Endothelial cell of umbilical vein (primary cell): ENCODE results near the gene TPK1. TPM values are rescaled to one million over a fixed set of nuclear protein-coding genes. Genes with fewer than 3 reads are reported as not detected.

Experiments used
- BruUV-seq: library from RNA; stranded (reverse); fragments of 400-500 nt; replicated peaks from 2 replicates; lab custom pipeline; 2021; lab: Mats Ljungman, UMichigan
- CTCF ChIA-PET: fragments of 300-600, 350-600 bp; sonication (Branson Sonifier 250); formaldehyde crosslinking; loops from one replicate; lab custom pipeline; 2021; ENCODE audit warnings: antibody characterized with exemption, inconsistent platforms; lab: Charles Lee
- POLR2A ChIA-PET: fragments of 300-600, 350-600 bp; sonication (Branson Sonifier 250); formaldehyde crosslinking; loops from one replicate; lab custom pipeline; 2021; ENCODE audit warnings: antibody characterized with exemption, inconsistent platforms; lab: Charles Lee
- DNase-seq: peaks from one replicate; pipeline ENCODE4 v3.0.0-alpha.2; 2011; ENCODE audit warnings: low read depth, low spot score
- FAIRE-seq: peaks from 2 replicates; lab custom pipeline; 2011; peaks lifted over from hg19 to GRCh38; lab: Jason Lieb, UNC
- H2AFZ ChIP-seq: 2 replicates; pipeline ENCODE4 v1.6.0; 2012; ENCODE audit warnings: low read depth, low read length, control low read depth, inconsistent platforms
- H3K27ac ChIP-seq: 2 replicates; pipeline ENCODE4 v1.5.1; 2011; ENCODE audit warnings: low read depth, mild to moderate bottlenecking, control low read depth, low read length, moderate library complexity; ENCODE audit not compliant: insufficient read depth
- H3K27me3 ChIP-seq, 2 experiments: 2 replicates each; pipeline versions ENCODE4 v1.6.0 to v1.6.1; 2011; ENCODE audit warnings: low read length in 2 of 2, mixed read lengths in 1 of 2; ENCODE audit not compliant: control insufficient read depth in 2 of 2, insufficient read depth in 2 of 2
- H3K36me3 ChIP-seq, 2 experiments: 2 replicates in 1 of 2; 3 replicates in 1 of 2; pipeline ENCODE4 v1.5.1; 2011; ENCODE audit warnings: low read length in 2 of 2, mild to moderate bottlenecking in 1 of 2, moderate library complexity in 1 of 2; ENCODE audit not compliant: control insufficient read depth in 2 of 2, insufficient read depth in 2 of 2; ENCODE audit errors: extremely low read depth in 1 of 2
- H3K4me1 ChIP-seq: 3 replicates; pipeline ENCODE4 v1.5.1; 2011; ENCODE audit warnings: mild to moderate bottlenecking, low read length; ENCODE audit not compliant: control insufficient read depth, insufficient read depth; ENCODE audit errors: extremely low read depth
- H3K4me2 ChIP-seq: 2 replicates; pipeline ENCODE4 v1.6.1; 2011; ENCODE audit warnings: low read length, control low read depth, mixed read lengths; ENCODE audit not compliant: insufficient read depth
- H3K4me3 ChIP-seq, 3 experiments: fragments of 200-600 bp in 1 of 3; sonication (generic), shearing (Covaris generic) in 1 of 3; replicated peaks in 1 of 3; 2 replicates each; pipeline ENCODE4 v1.5.1; 2011 to 2016; ENCODE audit warnings: control low read depth in 3 of 3, low read length in 3 of 3, mild to moderate bottlenecking in 2 of 3, inconsistent platforms in 1 of 3, low read depth in 1 of 3, moderate library complexity in 1 of 3; ENCODE audit not compliant: insufficient read depth in 1 of 3
- H3K79me2 ChIP-seq: 2 replicates; pipeline ENCODE4 v1.6.0; 2012; ENCODE audit warnings: low read length, inconsistent platforms; ENCODE audit not compliant: control insufficient read depth, insufficient read depth
- H3K9ac ChIP-seq: replicated peaks from 2 replicates; pipeline ENCODE3; 2011; ENCODE audit warnings: low read length, control low read depth; ENCODE audit not compliant: insufficient read depth; ENCODE audit errors: extremely low read depth
- H3K9me1 ChIP-seq: replicated peaks from 3 replicates; pipeline ENCODE4 v1.6.0; 2011; ENCODE audit warnings: mild to moderate bottlenecking, low read length; ENCODE audit not compliant: control insufficient read depth, insufficient read depth; ENCODE audit errors: extremely low read depth
- H3K9me3 ChIP-seq: replicated peaks from 2 replicates; pipeline ENCODE4 v1.5.1; 2012; ENCODE audit warnings: low read length, inconsistent platforms; ENCODE audit not compliant: control insufficient read depth, insufficient read depth
- H4K20me1 ChIP-seq: replicated peaks from 2 replicates; pipeline ENCODE3; 2011; ENCODE audit warnings: mild to moderate bottlenecking, low read length; ENCODE audit not compliant: control insufficient read depth, insufficient read depth; ENCODE audit errors: extremely low read depth
- CTCF ChIP-seq, 2 donors: IDR thresholded peaks; 1 replicate in 1 of 2; 2 replicates in 1 of 2; pipeline ENCODE4 v1.5.1; 2011; ENCODE audit warnings: low read length in 2 of 2, mild to moderate bottlenecking in 2 of 2, moderate library complexity in 2 of 2, control low read depth in 1 of 2, inconsistent platforms in 1 of 2, low read depth in 1 of 2; ENCODE audit not compliant: insufficient read depth in 1 of 2; ENCODE audit errors: extremely low read depth in 1 of 2
- EZH2 ChIP-seq: IDR thresholded peaks from 2 replicates; pipeline ENCODE4 v1.6.1; 2012; ENCODE audit warnings: borderline replicate concordance, low read depth, mild to moderate bottlenecking, moderate library complexity, low read length, inconsistent platforms; ENCODE audit not compliant: severe bottlenecking
- FOS ChIP-seq: IDR thresholded peaks from 2 replicates; pipeline ENCODE4 v1.6.1; 2011; ENCODE audit warnings: mild to moderate bottlenecking, low read length, moderate library complexity, borderline replicate concordance; ENCODE audit not compliant: insufficient read depth
- GATA2 ChIP-seq: IDR thresholded peaks from 2 replicates; pipeline ENCODE4 v1.7.0; 2011; ENCODE audit warnings: low read depth, mild to moderate bottlenecking, moderate library complexity, mixed read lengths, low read length; ENCODE audit not compliant: insufficient read length, insufficient read depth
- JUN ChIP-seq: IDR thresholded peaks from 2 replicates; pipeline ENCODE4 v1.6.1; 2011; ENCODE audit warnings: borderline replicate concordance, low read depth; ENCODE audit not compliant: insufficient read length, insufficient read depth
- MAX ChIP-seq: IDR thresholded peaks from 2 replicates; pipeline ENCODE4 v1.6.1; 2011; ENCODE audit not compliant: insufficient read depth, insufficient read length
- MYC ChIP-seq: IDR thresholded peaks from one replicate; pipeline ENCODE4 v1.6.1; 2011; ENCODE audit warnings: mild to moderate bottlenecking, low read depth, low read length
- POLR2A ChIP-seq: IDR thresholded peaks from 2 replicates; pipeline ENCODE4 v1.6.1; 2012; ENCODE audit warnings: low read depth, mild to moderate bottlenecking, control low read depth, low read length
- POLR2AphosphoS5 ChIP-seq: IDR thresholded peaks from 2 replicates; pipeline ENCODE4 v1.6.1; 2012; ENCODE audit warnings: low read depth, mild to moderate bottlenecking, control low read depth, low read length, moderate library complexity; ENCODE audit not compliant: insufficient read depth
- dilution Hi-C: fragments of 300-500 bp; cut with MboI; formaldehyde crosslinking; loops from one replicate; pipeline ENCODE4 v1.15.0; 2019; ENCODE audit warnings: low sequenced_read_pairs; ENCODE audit not compliant: extremely low pct_ligation_motif_present
- intact Hi-C: fragments of 100-400 bp; cut with micrococcal nuclease; formaldehyde crosslinking; loops from one replicate; pipeline ENCODE4 v1.10.0; 2022
- polyA plus RNA-seq, 4 experiments: library from polyadenylated mRNA; depleted of rRNA in 3 of 4; stranded (reverse) in 3 of 4; unstranded in 1 of 4; fragments of >200 nt; gene quantifications; 2 replicates each; pipeline versions ENCODE4 v1.2.1 to v1.2.3, GENCODE V29; 2011 to 2012; ENCODE audit warnings: missing spikeins in 1 of 4
- total RNA-seq: library from RNA; stranded (reverse); gene quantifications from 2 replicates; pipeline ENCODE4 v1.2.3, GENCODE V29; 2021

TPK1 gene
- total and polyA plus RNA-seq, 2 donors (not counting 3 experiments of a cell fraction or from before 2014, with no cell fraction given), result 7.5 to 9.3 TPM

GRCh38 chr7:144736880-144737493, 98.9 kb downstream of the TPK1 start:
- DNase-seq, result no peak
- Histone ChIP-seq H3K9me3 (no peaks in the 10 kb centered on the region), H3K36me3 (no peaks in the 10 kb centered on the region), H3K9me1 (no peaks in the 10 kb centered on the region), H3K9ac (no peak overlapping the region), H3K4me1 (no peaks in the 10 kb centered on the region), H3K27ac (no peak overlapping the region), H3K4me2 (no peak overlapping the region), H3K27me3 (no peaks in the 10 kb centered on the region), H3K79me2 (no peaks in the 10 kb centered on the region), H4K20me1 (no peaks in the 10 kb centered on the region), H3K4me3 (no peak overlapping the region), H2AFZ (no peak overlapping the region)
- FAIRE-seq, result no peak
- ChIA-PET CTCF (interaction anchor here (1.1 to 3.2 kb wide), 6 partner anchors 11 to 118 kb away, joined by 3 to 58 read pairs (median 8); no protein-coding TSS in a partner anchor), POLR2A (no interaction called here)
- dilution Hi-C loops, result no loop called here
- no TSS peak for BruUV-seq
- TF ChIP-seq EZH2 (no peak), MYC (no peak), POLR2AphosphoS5 (no peak), CTCF (IDR thresholded peaks at IDR 0.05; ENCODE audit: extremely low read depth in 1 of 2, insufficient read depth in 1 of 2, low read depth in 1 of 2, low read length in 2 of 2) (no peak), GATA2 (no peak), FOS (no peak), JUN (no peak), POLR2A (no peak), MAX (no peak)
- intact Hi-C loops, result loop anchor here (10.0 kb wide), 1 partner anchor 222 kb away; no protein-coding TSS in a partner anchor
